ENCODE data around the gene TRRAP.

DNA sequence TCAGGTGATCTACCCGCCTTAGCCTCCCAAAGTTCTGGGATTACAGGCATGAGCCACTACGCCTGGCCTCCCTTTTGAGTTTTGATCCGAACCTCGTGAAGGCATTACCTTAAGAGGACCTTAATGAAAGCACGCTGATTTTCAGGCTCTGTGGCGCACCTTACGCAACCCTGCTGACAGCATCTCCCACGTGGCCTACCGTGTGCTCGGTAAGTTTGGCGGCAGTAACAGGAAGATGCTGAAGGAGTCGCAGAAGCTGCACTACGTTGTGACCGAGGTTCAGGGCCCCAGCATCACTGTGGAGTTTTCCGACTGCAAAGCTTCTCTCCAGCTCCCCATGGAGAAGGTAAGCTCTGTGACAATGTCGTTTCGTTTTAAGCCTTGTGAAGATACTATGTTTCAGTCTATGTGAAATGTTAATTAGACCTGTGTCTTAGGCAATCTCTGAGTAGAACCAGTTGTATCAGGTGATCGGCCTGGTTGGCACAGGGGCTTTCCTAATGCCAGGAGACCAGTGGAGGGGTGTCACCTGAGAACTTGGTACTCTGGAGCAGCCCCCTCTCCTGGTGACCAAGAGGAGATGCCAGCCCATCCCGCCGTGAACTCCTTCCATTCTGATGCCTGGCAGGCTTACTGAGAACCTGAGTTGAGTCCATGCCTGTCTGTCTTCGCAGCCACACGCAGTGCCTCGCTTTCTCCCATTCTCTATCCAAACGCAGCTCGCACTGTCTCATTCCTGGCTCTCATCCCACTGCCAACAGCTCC, 43.5 kb downstream of the TRRAP start:
- no peak for TF ChIP-seq RAD21 (IDR thresholded peaks at IDR 0.05)
- TF ChIP-seq, protein P1, sequence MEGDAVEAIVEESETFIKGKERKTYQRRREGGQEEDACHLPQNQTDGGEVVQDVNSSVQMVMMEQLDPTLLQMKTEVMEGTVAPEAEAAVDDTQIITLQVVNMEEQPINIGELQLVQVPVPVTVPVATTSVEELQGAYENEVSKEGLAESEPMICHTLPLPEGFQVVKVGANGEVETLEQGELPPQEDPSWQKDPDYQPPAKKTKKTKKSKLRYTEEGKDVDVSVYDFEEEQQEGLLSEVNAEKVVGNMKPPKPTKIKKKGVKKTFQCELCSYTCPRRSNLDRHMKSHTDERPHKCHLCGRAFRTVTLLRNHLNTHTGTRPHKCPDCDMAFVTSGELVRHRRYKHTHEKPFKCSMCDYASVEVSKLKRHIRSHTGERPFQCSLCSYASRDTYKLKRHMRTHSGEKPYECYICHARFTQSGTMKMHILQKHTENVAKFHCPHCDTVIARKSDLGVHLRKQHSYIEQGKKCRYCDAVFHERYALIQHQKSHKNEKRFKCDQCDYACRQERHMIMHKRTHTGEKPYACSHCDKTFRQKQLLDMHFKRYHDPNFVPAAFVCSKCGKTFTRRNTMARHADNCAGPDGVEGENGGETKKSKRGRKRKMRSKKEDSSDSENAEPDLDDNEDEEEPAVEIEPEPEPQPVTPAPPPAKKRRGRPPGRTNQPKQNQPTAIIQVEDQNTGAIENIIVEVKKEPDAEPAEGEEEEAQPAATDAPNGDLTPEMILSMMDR (IDR thresholded peaks at IDR 0.05; ENCODE audit: low read depth, low read length, missing input control) = no peak
- TF ChIP-seq, protein P2, sequence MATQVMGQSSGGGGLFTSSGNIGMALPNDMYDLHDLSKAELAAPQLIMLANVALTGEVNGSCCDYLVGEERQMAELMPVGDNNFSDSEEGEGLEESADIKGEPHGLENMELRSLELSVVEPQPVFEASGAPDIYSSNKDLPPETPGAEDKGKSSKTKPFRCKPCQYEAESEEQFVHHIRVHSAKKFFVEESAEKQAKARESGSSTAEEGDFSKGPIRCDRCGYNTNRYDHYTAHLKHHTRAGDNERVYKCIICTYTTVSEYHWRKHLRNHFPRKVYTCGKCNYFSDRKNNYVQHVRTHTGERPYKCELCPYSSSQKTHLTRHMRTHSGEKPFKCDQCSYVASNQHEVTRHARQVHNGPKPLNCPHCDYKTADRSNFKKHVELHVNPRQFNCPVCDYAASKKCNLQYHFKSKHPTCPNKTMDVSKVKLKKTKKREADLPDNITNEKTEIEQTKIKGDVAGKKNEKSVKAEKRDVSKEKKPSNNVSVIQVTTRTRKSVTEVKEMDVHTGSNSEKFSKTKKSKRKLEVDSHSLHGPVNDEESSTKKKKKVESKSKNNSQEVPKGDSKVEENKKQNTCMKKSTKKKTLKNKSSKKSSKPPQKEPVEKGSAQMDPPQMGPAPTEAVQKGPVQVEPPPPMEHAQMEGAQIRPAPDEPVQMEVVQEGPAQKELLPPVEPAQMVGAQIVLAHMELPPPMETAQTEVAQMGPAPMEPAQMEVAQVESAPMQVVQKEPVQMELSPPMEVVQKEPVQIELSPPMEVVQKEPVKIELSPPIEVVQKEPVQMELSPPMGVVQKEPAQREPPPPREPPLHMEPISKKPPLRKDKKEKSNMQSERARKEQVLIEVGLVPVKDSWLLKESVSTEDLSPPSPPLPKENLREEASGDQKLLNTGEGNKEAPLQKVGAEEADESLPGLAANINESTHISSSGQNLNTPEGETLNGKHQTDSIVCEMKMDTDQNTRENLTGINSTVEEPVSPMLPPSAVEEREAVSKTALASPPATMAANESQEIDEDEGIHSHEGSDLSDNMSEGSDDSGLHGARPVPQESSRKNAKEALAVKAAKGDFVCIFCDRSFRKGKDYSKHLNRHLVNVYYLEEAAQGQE (IDR thresholded peaks at IDR 0.05) = no peak
